PC-9 (cell line): ENCODE measurements around the gene ZNF608. TPM values are rescaled to one million over a fixed set of nuclear protein-coding genes. Genes with fewer than 3 reads are reported as not detected.

Experiments used
- BruUV-seq: library from RNA; stranded (reverse); fragments of 400-500 nt; replicated peaks from 2 replicates; lab custom pipeline; 2021; lab: Mats Ljungman, UMichigan
- CTCF ChIA-PET: fragments of 300-600 bp; sonication (Branson Sonifier 250); formaldehyde crosslinking; loops from one replicate; lab custom pipeline; 2022; ENCODE audit warnings: antibody characterized with exemption; lab: Charles Lee
- POLR2A ChIA-PET: fragments of 300-600 bp; sonication (Branson Sonifier 250); formaldehyde crosslinking; loops from one replicate; lab custom pipeline; 2022; ENCODE audit warnings: antibody characterized with exemption; ENCODE audit not compliant: unreplicated experiment; lab: Charles Lee
- DNase-seq, 2 experiments: peaks; one replicate each; pipeline versions ENCODE4 v3.0.0 to v3.0.0-alpha.2; 2015 to 2022; ENCODE audit warnings: mixed read lengths in 1 of 2
- H2AFZ ChIP-seq: fragments of 200-600 bp; sonication (generic); 2 replicates; pipeline ENCODE4 v1.8.1; 2017; ENCODE audit warnings: antibody characterized with exemption
- H3F3A ChIP-seq: fragments of 200-600 bp; sonication (generic); 2 replicates; pipeline ENCODE4 v1.8.1; 2017; ENCODE audit warnings: antibody characterized with exemption, mild to moderate bottlenecking, low read depth; ENCODE audit not compliant: insufficient read depth
- H3K27ac ChIP-seq: fragments of 200-600 bp; sonication (generic); 2 replicates; pipeline ENCODE4 v1.6.1; 2016; ENCODE audit warnings: mixed run types
- H3K27me3 ChIP-seq: fragments of 200-600 bp; sonication (generic); 2 replicates; pipeline ENCODE4 v1.6.1; 2016; ENCODE audit warnings: low read depth, mixed run types; ENCODE audit not compliant: insufficient read depth
- H3K36me3 ChIP-seq: fragments of 200-600 bp; sonication (generic); 2 replicates; pipeline ENCODE4 v1.6.1; 2016; ENCODE audit warnings: low read depth, mixed run types
- H3K4me1 ChIP-seq: fragments of 200-600 bp; sonication (generic); replicated peaks from 2 replicates; pipeline ENCODE4 v1.6.1; 2016; ENCODE audit warnings: mixed run types; ENCODE audit not compliant: insufficient read depth
- H3K4me2 ChIP-seq: fragments of 200-600 bp; sonication (generic); 2 replicates; pipeline ENCODE4 v1.6.1; 2017; ENCODE audit warnings: mixed run types
- H3K4me3 ChIP-seq: fragments of 200-600 bp; sonication (generic); 2 replicates; pipeline ENCODE4 v1.6.1; 2016; ENCODE audit warnings: mixed run types
- H3K79me2 ChIP-seq: fragments of 200-600 bp; sonication (generic); 2 replicates; pipeline ENCODE4 v1.6.1; 2017; ENCODE audit warnings: low read depth, mixed run types
- H3K9me2 ChIP-seq: fragments of 200-600 bp; sonication (generic); 2 replicates; pipeline ENCODE4 v1.8.1; 2017; ENCODE audit warnings: mild to moderate bottlenecking; ENCODE audit not compliant: insufficient read depth
- H3K9me3 ChIP-seq: fragments of 200-600 bp; sonication (generic); 2 replicates; pipeline ENCODE4 v1.8.1; 2016; ENCODE audit warnings: low read depth; ENCODE audit not compliant: insufficient read depth
- H4K20me1 ChIP-seq: fragments of 200-600 bp; sonication (generic); 2 replicates; pipeline ENCODE4 v1.8.1; 2017; ENCODE audit not compliant: insufficient read depth
- EZH2 ChIP-seq: fragments of 200-600 bp; sonication (generic); IDR thresholded peaks from 2 replicates; pipeline ENCODE4 v1.8.0; 2017; ENCODE audit warnings: antibody characterized with exemption, low read depth
- intact Hi-C: fragments of 100-400 bp; cut with micrococcal nuclease; formaldehyde crosslinking; loops from one replicate; pipeline ENCODE4 v1.10.0; 2022; ENCODE audit not compliant: unreplicated experiment
- total RNA-seq: library from RNA; stranded (reverse); gene quantifications from 2 replicates; pipeline ENCODE4 v1.2.3, GENCODE V29; 2021
- TF ChIP-seq, protein P1 (sequence below): fragments of 200-600 bp; sonication (generic); conservative IDR thresholded peaks from 2 replicates; pipeline ENCODE4 v1.6.1; 2017; ENCODE audit warnings: mixed run types, antibody characterized with exemption, mild to moderate bottlenecking, moderate library complexity

The ZNF608 gene
- total RNA-seq, 1 experiment from 2014 or later: 5.5 TPM

DNA sequence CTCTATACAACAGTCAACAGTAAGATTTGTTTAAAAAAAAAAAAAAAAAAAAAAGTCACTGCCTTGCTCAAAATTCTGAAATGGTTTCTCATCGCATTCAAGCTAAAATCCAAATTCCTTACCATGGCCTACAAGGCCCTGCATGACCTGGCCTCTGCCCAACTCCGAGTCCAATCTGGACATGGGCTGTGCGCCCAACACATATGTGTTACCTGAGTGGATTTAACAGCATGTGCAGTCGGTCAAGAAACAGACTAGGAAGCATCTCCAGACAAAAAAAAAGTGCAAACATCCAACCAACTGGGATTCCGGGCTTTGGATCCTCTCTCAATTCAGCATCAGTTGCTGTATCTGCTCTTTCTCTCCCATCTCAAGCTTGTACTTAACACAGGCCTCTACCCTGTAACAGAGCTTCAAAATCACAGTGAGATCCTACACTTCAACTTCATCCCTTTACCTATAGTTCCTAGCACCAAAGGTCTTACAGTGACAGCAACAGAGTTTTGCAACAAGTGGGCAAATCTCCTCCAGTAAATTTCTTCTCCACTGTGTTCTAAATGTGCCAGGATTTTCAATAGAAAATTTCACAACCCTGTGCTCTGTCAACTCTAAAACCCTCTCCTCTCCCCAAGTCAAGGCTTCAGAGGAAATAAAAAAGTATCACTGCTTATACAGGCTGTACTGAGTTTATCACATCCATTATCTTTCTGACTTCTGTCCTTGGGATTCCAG lies 19.6 kb downstream of the ZNF608 start:
- H3K79me2 ChIP-seq: no peaks in the 10 kb centered on the region
- intact Hi-C loops: no loop called here
- H3K36me3 ChIP-seq: no peaks in the 10 kb centered on the region
- H3K9me3 ChIP-seq: no peaks in the 10 kb centered on the region
- H3K9me2 ChIP-seq: no peaks in the 10 kb centered on the region
- no peaks in the 10 kb centered on the region for H3K27me3 ChIP-seq
- H3F3A ChIP-seq: no peaks in the 10 kb centered on the region
- H3K27ac ChIP-seq: no peak overlapping the region
- H2AFZ ChIP-seq: no peak overlapping the region
- POLR2A ChIA-PET: no interaction called here
- no peak overlapping the region for H3K4me3 ChIP-seq
- no peak overlapping the region for H3K4me2 ChIP-seq
- TF ChIP-seq, protein P1, sequence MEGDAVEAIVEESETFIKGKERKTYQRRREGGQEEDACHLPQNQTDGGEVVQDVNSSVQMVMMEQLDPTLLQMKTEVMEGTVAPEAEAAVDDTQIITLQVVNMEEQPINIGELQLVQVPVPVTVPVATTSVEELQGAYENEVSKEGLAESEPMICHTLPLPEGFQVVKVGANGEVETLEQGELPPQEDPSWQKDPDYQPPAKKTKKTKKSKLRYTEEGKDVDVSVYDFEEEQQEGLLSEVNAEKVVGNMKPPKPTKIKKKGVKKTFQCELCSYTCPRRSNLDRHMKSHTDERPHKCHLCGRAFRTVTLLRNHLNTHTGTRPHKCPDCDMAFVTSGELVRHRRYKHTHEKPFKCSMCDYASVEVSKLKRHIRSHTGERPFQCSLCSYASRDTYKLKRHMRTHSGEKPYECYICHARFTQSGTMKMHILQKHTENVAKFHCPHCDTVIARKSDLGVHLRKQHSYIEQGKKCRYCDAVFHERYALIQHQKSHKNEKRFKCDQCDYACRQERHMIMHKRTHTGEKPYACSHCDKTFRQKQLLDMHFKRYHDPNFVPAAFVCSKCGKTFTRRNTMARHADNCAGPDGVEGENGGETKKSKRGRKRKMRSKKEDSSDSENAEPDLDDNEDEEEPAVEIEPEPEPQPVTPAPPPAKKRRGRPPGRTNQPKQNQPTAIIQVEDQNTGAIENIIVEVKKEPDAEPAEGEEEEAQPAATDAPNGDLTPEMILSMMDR: no peak
- no peak for TF ChIP-seq EZH2
- no TSS peak for BruUV-seq
- no peaks in the 10 kb centered on the region for H3K4me1 ChIP-seq
- no peaks in the 10 kb centered on the region for H4K20me1 ChIP-seq
- DNase-seq: no peak
- CTCF ChIA-PET: no interaction called here

DNA sequence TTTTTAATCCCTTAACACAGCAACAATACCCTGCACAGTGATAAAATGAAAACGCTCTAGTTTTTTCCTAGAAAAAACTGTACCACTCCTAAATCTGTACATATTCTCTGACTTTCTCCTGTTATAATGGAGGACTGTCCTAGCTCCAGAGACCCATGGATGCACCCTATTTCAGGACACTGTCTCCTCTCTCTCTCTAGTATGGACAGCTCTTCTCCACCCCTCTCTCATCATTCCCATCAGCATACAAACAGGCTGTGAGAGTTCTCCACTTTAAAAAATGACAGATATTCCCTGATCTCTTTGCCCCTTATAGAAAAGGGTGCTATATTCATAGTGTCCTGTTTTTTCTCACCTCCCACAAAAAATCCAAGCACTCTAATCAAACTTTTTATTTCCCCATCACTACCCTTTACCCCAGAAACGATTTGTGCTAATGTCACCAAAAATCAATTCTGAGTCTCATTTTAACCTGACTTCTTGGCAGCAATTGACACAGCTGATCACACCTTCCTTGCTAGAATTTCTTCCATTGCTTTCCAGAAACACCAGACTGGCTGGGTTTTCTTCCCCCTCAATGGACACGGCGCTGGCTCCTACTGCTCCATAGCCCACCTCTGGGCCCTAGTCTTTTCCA lies 20.7 kb downstream of the ZNF608 start:
- no peaks in the 10 kb centered on the region for H3F3A ChIP-seq
- ChIA-PET CTCF (no interaction called here), POLR2A (no interaction called here)
- TF ChIP-seq, protein P1: no peak
- no peak for TF ChIP-seq EZH2
- H3K79me2 ChIP-seq: no peaks in the 10 kb centered on the region
- no peak overlapping the region for H3K4me3 ChIP-seq
- no peak overlapping the region for H3K27ac ChIP-seq
- BruUV-seq: no TSS peak
- no peaks in the 10 kb centered on the region for H3K9me3 ChIP-seq
- no peaks in the 10 kb centered on the region for H3K36me3 ChIP-seq
- no peak overlapping the region for H2AFZ ChIP-seq
- no peaks in the 10 kb centered on the region for H3K9me2 ChIP-seq
- DNase-seq: no peak
- no peak overlapping the region for H3K4me2 ChIP-seq
- H3K4me1 ChIP-seq: no peaks in the 10 kb centered on the region
- H3K27me3 ChIP-seq: no peaks in the 10 kb centered on the region
- intact Hi-C loops: no loop called here
- no peaks in the 10 kb centered on the region for H4K20me1 ChIP-seq

DNA sequence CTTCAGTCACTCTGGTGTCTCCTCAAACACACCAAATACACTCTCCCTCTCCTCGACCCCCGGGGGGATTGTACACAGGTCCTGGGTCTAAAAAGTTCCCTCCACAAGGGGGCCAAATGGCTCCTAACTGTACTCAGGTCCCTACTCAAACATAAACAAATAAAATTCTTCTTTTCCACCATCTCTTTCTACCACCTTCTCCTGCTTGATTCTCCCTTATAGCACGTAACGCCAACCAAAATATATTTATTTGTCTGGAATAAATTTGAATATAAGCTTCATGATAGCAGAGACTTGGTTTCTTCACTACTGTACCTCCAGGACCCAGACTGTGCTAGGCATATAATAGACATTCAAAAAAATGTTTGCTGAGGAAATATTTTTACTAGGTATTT lies 21.4 kb downstream of the ZNF608 start:
- no peaks in the 10 kb centered on the region for H3K79me2 ChIP-seq
- no peak for DNase-seq
- no peak overlapping the region for H2AFZ ChIP-seq
- CTCF ChIA-PET: no interaction called here
- H3K9me2 ChIP-seq: no peaks in the 10 kb centered on the region
- H3K9me3 ChIP-seq: no peaks in the 10 kb centered on the region
- H4K20me1 ChIP-seq: no peaks in the 10 kb centered on the region
- no peak overlapping the region for H3K4me3 ChIP-seq
- no peaks in the 10 kb centered on the region for H3K36me3 ChIP-seq
- no TSS peak for BruUV-seq
- no peak for TF ChIP-seq EZH2
- TF ChIP-seq, protein P1: no peak
- H3K27ac ChIP-seq: no peak overlapping the region
- intact Hi-C loops: no loop called here
- POLR2A ChIA-PET: interaction anchor here (0.7 kb wide), 1 partner anchor 64 kb away, joined by 5 read pairs; no protein-coding TSS in a partner anchor
- no peaks in the 10 kb centered on the region for H3K4me1 ChIP-seq
- no peaks in the 10 kb centered on the region for H3F3A ChIP-seq
- no peak overlapping the region for H3K4me2 ChIP-seq
- H3K27me3 ChIP-seq: no peaks in the 10 kb centered on the region
